Measurements from ENCODE around the gene ADAMTS12. TPM values are rescaled to one million over a fixed set of nuclear protein-coding genes. Genes with fewer than 3 reads are reported as not detected.

The ADAMTS12 gene
- total RNA-seq, 1 donor from 2014 or later, result 10.4 TPM

DNA sequence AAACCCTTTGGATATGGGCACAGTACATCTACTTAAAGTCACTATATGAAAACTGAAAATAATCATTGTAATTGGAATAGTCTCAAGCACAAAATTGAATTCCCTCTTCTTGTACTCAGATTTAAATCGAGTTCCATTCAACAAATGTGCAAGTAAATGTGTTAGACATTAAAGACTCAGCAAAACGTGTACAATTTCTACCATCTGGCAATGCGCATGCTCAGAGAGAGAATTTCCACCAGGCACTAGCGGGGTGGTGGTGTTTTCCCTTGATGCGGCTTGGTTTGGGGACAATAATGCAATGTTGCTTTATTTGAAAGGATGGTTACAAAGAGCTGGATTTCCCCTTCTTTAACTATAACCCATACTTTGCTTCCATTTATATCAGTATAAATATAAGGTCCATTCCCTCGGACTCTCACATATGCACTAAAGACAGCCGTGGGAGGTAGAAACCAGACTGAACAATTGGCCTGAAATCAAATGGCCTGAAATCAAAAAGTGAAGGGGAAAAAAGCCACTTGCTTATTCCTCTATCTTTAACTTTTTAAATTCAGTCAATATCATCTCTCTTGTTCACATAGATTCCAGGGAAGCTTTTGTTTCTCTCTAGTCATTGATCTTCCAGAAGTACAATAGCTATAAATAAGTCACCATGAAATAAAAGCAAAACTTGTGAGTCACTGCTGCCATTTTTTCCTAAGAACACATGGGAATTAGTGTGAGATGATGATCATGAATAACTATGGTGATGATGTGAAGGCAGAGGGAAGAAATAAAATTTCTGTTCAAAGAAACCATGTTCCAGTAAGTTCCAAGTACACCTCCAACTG lies 59.2 kb downstream of the ADAMTS12 start:
- Mint-ChIP-seq H3K36me3 (ENCODE audit: low read depth) (no peaks in the 10 kb centered on the region), H3K4me1 (peaks cover 17% of the 10 kb centered on the region), H3K27me3 (ENCODE audit: low read depth) (no peaks in the 10 kb centered on the region), H3K9me3 (peaks cover 2% of the 10 kb centered on the region), H3K4me3 (no peak overlapping the region), H3K27ac (ENCODE audit: unreplicated experiment) (no peak overlapping the region)
- DNase-seq (ENCODE audit: low read depth, low spot score), result no peak
- TF ChIP-seq, protein P1, sequence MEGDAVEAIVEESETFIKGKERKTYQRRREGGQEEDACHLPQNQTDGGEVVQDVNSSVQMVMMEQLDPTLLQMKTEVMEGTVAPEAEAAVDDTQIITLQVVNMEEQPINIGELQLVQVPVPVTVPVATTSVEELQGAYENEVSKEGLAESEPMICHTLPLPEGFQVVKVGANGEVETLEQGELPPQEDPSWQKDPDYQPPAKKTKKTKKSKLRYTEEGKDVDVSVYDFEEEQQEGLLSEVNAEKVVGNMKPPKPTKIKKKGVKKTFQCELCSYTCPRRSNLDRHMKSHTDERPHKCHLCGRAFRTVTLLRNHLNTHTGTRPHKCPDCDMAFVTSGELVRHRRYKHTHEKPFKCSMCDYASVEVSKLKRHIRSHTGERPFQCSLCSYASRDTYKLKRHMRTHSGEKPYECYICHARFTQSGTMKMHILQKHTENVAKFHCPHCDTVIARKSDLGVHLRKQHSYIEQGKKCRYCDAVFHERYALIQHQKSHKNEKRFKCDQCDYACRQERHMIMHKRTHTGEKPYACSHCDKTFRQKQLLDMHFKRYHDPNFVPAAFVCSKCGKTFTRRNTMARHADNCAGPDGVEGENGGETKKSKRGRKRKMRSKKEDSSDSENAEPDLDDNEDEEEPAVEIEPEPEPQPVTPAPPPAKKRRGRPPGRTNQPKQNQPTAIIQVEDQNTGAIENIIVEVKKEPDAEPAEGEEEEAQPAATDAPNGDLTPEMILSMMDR (conservative IDR thresholded peaks at IDR 0.05), result no peak

DNA sequence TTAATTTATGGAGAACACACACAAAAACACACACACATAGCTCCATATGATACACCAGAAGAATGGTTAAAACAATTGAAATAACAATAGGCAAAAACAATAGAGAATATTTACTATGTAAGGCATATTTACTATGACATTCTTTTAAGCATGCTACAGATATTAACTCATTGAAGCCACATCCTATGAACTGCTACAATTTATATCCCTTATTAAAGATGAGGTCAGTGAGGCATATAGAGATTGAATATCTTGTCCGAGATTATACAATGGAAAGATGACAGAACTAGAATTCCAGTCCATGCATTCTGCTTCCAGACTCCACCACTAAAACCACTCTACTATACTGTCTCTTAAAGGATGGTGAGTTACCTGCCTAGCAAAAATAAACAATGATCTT lies 60.7 kb downstream of the ADAMTS12 start:
- Mint-ChIP-seq H3K27me3 (ENCODE audit: low read depth) (no peaks in the 10 kb centered on the region), H3K4me3 (no peak overlapping the region), H3K4me1 (peaks cover 17% of the 10 kb centered on the region), H3K9me3 (peaks cover 2% of the 10 kb centered on the region), H3K36me3 (ENCODE audit: low read depth) (no peaks in the 10 kb centered on the region), H3K27ac (ENCODE audit: unreplicated experiment) (no peak overlapping the region)
- TF ChIP-seq, protein P1 (conservative IDR thresholded peaks at IDR 0.05), result no peak
- DNase-seq (ENCODE audit: low read depth, low spot score), result no peak

DNA sequence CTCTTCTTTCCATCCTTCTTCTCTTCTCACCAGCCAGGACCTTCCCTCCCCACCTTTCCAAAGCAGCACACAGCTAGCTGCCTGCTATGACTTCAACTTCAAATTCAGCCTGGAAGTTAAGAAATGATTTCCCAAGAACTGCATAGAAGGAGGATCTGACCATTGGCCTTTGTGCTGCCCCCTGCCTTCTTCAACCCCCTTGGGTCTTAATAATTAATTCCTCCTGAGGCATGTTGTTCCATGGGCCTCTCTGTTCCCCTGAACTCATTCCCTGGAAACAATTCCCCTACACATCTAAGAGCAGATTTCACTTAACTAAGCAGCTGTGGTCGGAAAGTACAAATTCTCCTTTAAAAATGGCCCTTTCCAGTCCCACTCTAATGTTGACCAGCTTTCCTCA lies 62.4 kb downstream of the ADAMTS12 start:
- H3K36me3 Mint-ChIP-seq (ENCODE audit: low read depth), result no peaks in the 10 kb centered on the region
- DNase-seq (ENCODE audit: low read depth, low spot score), result no peak
- no peaks in the 10 kb centered on the region for H3K27me3 Mint-ChIP-seq (ENCODE audit: low read depth)
- TF ChIP-seq, protein P1 (conservative IDR thresholded peaks at IDR 0.05), result no peak
- H3K9me3 Mint-ChIP-seq, result peaks cover 2% of the 10 kb centered on the region
- H3K4me1 Mint-ChIP-seq, result peaks cover 17% of the 10 kb centered on the region
- H3K4me3 Mint-ChIP-seq, result peak overlapping the region; percentile 5
- no peak overlapping the region for H3K27ac Mint-ChIP-seq (ENCODE audit: unreplicated experiment)

DNA sequence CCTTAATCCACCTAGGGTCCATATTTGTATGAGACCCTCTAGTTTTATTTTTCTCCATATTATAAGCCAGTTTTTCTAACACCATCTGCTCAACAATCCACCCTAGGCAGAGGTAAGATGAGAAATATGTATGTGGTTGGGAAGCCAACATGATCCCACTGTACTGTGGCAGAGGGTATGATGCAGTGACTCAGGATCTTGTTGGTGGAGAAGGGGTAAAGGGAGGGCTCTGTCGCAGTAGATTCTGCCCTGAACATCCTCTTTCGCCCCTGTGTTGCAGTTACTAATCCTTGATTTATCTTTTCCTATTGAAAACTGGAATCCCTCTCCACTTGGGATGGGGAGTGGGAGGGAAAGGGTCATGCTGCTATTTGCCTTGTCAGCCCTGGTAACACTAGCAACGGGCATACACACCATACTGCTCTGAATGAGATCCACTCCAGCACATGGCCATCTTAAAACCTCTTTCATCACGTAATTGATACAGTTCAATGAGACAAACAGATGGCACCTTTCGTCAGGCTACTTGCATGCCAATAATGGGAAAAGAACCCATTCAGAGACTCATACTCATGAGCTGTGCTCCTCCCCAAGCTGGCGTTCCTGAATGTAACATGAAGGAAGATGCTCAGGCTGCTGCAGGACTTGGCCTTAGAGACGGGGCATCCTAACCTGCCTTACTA lies 63.0 kb downstream of the ADAMTS12 start:
- H3K4me3 Mint-ChIP-seq, result peak overlapping the region; percentile 5
- peaks cover 2% of the 10 kb centered on the region for H3K9me3 Mint-ChIP-seq
- H3K4me1 Mint-ChIP-seq, result peaks cover 17% of the 10 kb centered on the region
- H3K27me3 Mint-ChIP-seq (ENCODE audit: low read depth), result no peaks in the 10 kb centered on the region
- TF ChIP-seq, protein P1 (conservative IDR thresholded peaks at IDR 0.05), result no peak
- no peaks in the 10 kb centered on the region for H3K36me3 Mint-ChIP-seq (ENCODE audit: low read depth)
- no peak for DNase-seq (ENCODE audit: low read depth, low spot score)
- H3K27ac Mint-ChIP-seq (ENCODE audit: unreplicated experiment), result no peak overlapping the region

DNA sequence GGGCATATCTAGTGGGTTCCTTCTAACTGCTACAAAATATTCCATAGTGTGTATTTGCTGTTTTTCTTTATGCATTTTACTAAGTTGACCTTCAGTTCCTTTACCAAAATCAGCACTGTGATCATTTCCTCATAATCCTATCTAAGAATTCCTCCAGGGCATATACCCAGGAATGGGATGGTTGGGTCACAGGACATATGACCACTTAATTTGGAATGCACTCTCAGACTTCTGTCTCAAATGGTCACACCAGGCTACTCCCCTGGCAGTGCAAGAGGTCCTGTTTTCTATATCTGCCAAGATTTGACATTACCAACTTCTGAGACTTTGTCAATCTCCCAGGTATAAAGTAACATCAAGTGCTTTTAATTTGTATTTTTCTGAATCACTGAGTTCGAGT lies 63.9 kb downstream of the ADAMTS12 start:
- TF ChIP-seq, protein P1 (conservative IDR thresholded peaks at IDR 0.05), result no peak
- DNase-seq (ENCODE audit: low read depth, low spot score), result no peak
- Mint-ChIP-seq H3K4me3 (no peak overlapping the region), H3K36me3 (ENCODE audit: low read depth) (peaks cover 3% of the 10 kb centered on the region), H3K27ac (ENCODE audit: unreplicated experiment) (no peak overlapping the region), H3K9me3 (peaks cover 1% of the 10 kb centered on the region), H3K4me1 (peaks cover 21% of the 10 kb centered on the region), H3K27me3 (ENCODE audit: low read depth) (no peaks in the 10 kb centered on the region)

Data from neural crest cell (in vitro differentiated cells).